Measurements from ENCODE around the gene MAP2K5. TPM values are rescaled to one million over a fixed set of nuclear protein-coding genes. Genes with fewer than 3 reads are reported as not detected.
A peak's percentile ranks its signal among the peaks of the same experiment; 100 is the strongest.

MAP2K5 gene
- total and polyA plus RNA-seq, 9 of the 15 experiments (the other 6 are each of a cell fraction or from before 2014, with no cell fraction given), result 0.41 to 16.5 (median 7.5) TPM

DNA sequence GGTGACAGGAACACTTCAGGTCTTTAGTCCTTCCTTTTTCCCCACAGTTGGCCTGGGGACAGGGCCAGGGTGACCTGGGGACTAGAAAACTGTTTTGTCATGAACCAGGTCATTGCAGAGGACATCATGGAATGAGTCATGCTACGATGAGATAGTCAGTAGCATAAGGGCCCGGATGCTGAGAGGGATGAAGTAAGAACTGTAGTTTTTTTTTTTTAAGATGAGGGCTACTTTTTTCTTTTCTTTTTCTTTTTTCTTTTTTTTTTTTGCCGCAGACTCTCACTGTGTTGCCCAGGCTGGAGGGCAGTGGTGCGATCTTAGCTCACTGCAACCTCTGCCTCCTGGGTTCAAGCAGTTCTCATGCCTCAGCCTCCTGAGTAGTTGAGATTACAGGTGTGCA, 8.0 kb downstream of the MAP2K5 start (continued):
- peak; percentile 98 for TF ChIP-seq ESRRA (IDR thresholded peaks at IDR 0.05; ENCODE audit: borderline replicate concordance, low read depth)
- TF ChIP-seq ATF7 (IDR thresholded peaks at IDR 0.05), result peak; percentile 88
- TF ChIP-seq EWSR1 (IDR thresholded peaks at IDR 0.05; ENCODE audit: borderline replicate concordance, low read depth, partially characterized antibody), result no peak
- TF ChIP-seq BACH1 (tag; IDR thresholded peaks at IDR 0.05), result peak; percentile 80; the same call in 1 of the 2 replicates
- 0 out of 2 replicates have a peak, but pooled peaks have one; percentile 33 for TF ChIP-seq MTA1 (IDR thresholded peaks at IDR 0.05; ENCODE audit: borderline replicate concordance)
- TF ChIP-seq MBD2 (IDR thresholded peaks at IDR 0.05; ENCODE audit: borderline replicate concordance, low read depth), result no peak
- TF ChIP-seq NR2C2 (CRISPR knock-in tag; IDR thresholded peaks at IDR 0.05), result no peak
- peak; percentile 80 for TF ChIP-seq NR2C2 (tag; IDR thresholded peaks at IDR 0.05)
- TF ChIP-seq SMARCA4 (IDR thresholded peaks at IDR 0.05), result peak; percentile 83
- TF ChIP-seq, protein P1, sequence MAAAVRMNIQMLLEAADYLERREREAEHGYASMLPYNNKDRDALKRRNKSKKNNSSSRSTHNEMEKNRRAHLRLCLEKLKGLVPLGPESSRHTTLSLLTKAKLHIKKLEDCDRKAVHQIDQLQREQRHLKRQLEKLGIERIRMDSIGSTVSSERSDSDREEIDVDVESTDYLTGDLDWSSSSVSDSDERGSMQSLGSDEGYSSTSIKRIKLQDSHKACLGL (CRISPR knock-in tag; IDR thresholded peaks at IDR 0.05; ENCODE audit: borderline replicate concordance, poor library complexity, severe bottlenecking), result no peak
- TF ChIP-seq, protein P2, sequence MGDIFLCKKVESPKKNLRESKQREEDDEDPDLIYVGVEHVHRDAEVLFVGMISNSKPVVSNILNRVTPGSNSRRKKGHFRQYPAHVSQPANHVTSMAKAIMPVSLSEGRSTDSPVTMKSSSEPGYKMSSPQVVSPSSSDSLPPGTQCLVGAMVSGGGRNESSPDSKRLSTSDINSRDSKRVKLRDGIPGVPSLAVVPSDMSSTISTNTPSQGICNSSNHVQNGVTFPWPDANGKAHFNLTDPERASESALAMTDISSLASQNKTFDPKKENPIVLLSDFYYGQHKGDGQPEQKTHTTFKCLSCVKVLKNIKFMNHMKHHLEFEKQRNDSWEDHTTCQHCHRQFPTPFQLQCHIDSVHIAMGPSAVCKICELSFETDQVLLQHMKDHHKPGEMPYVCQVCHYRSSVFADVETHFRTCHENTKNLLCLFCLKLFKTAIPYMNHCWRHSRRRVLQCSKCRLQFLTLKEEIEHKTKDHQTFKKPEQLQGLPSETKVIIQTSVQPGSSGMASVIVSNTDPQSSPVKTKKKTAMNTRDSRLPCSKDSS (IDR thresholded peaks at IDR 0.05; ENCODE audit: low read depth, partially characterized antibody), result no peak
- TF ChIP-seq, protein P3, sequence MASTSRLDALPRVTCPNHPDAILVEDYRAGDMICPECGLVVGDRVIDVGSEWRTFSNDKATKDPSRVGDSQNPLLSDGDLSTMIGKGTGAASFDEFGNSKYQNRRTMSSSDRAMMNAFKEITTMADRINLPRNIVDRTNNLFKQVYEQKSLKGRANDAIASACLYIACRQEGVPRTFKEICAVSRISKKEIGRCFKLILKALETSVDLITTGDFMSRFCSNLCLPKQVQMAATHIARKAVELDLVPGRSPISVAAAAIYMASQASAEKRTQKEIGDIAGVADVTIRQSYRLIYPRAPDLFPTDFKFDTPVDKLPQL (IDR thresholded peaks at IDR 0.05; ENCODE audit: extremely low read depth, insufficient read length), result no peak
- TF ChIP-seq ZNF143 (CRISPR knock-in tag; IDR thresholded peaks at IDR 0.05), result no peak
- peak; percentile 78 for TF ChIP-seq NCOA1 (IDR thresholded peaks at IDR 0.05; ENCODE audit: low read depth)
- TF ChIP-seq PURB (CRISPR knock-in tag; IDR thresholded peaks at IDR 0.05; ENCODE audit: low read depth), result no peak
- TF ChIP-seq CREM (IDR thresholded peaks at IDR 0.05; ENCODE audit: low read depth), result peak; percentile 70; the same call in 1 of the 2 replicates
- TF ChIP-seq SMARCE1 (IDR thresholded peaks at IDR 0.05), result peak; percentile 84
- TF ChIP-seq CREB1 (IDR thresholded peaks at IDR 0.05), result peak; percentile 39; the same call in 1 of the 2 replicates
- TF ChIP-seq CREB1 (CRISPR knock-in tag; IDR thresholded peaks at IDR 0.05), result peak; percentile 31; the same call in 1 of the 2 replicates
- TF ChIP-seq, protein P4, sequence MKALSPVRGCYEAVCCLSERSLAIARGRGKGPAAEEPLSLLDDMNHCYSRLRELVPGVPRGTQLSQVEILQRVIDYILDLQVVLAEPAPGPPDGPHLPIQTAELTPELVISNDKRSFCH (CRISPR knock-in tag; IDR thresholded peaks at IDR 0.05), result no peak
- TF ChIP-seq, protein P4 (tag; IDR thresholded peaks at IDR 0.05), result peak; percentile 73; the same call in 1 of the 2 replicates
- TF ChIP-seq PTTG1 (tag; IDR thresholded peaks at IDR 0.05; ENCODE audit: low read depth), result peak; percentile 61; the same call in 1 of the 2 replicates
- peak; percentile 69; the same call in 1 of the 2 replicates for TF ChIP-seq ZKSCAN8 (CRISPR knock-in tag; IDR thresholded peaks at IDR 0.05)
- TF ChIP-seq ZNF584 (CRISPR knock-in tag; IDR thresholded peaks at IDR 0.05; ENCODE audit: low read depth), result peak; percentile 56; the same call in 1 of the 2 replicates
- TF ChIP-seq, protein P5, sequence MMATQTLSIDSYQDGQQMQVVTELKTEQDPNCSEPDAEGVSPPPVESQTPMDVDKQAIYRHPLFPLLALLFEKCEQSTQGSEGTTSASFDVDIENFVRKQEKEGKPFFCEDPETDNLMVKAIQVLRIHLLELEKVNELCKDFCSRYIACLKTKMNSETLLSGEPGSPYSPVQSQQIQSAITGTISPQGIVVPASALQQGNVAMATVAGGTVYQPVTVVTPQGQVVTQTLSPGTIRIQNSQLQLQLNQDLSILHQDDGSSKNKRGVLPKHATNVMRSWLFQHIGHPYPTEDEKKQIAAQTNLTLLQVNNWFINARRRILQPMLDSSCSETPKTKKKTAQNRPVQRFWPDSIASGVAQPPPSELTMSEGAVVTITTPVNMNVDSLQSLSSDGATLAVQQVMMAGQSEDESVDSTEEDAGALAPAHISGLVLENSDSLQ (IDR thresholded peaks at IDR 0.05), result 0 out of 2 replicates have a peak, but pooled peaks have one; percentile 14
- 0 out of 4 replicates have a peak, but pooled peaks of 1 of the 2 experiments have one; percentile 20 for TF ChIP-seq HDAC1 (IDR thresholded peaks at IDR 0.05)
- TF ChIP-seq EP400 (IDR thresholded peaks at IDR 0.05), result peak; percentile 24; the same call in 1 of the 2 replicates
